SU-DHL-6 (cell line): ENCODE data around the gene MAGI3.
"Not testable (repeated sequence)": the region's sequence is repeated elsewhere in the genome, so short reads cannot be mapped to it uniquely, and the experiment has no call there.

Source experiments
- H2AFZ ChIP-seq: fragments of 200-600 bp; sonication (generic); 2 replicates; pipeline ENCODE4 v1.6.1; 2014; ENCODE audit warnings: low read depth, mild to moderate bottlenecking, moderate library complexity, mixed read lengths, antibody characterized with exemption, low read length; ENCODE audit not compliant: severe bottlenecking
- H3F3A ChIP-seq: fragments of 200-600 bp; shearing (Covaris generic); 2 replicates; pipeline ENCODE4 v1.6.0; 2016; ENCODE audit warnings: antibody characterized with exemption, mild to moderate bottlenecking; ENCODE audit not compliant: insufficient read depth
- H3K27ac ChIP-seq: fragments of 200-600 bp; sonication (generic); 2 replicates; pipeline ENCODE4 v1.5.1; 2016; ENCODE audit warnings: low read depth, mild to moderate bottlenecking, low read length, moderate library complexity, mixed read lengths
- H3K27me3 ChIP-seq: fragments of 200-600 bp; sonication (generic), shearing (Covaris generic); 2 replicates; pipeline ENCODE4 v1.6.0; 2014; ENCODE audit warnings: mild to moderate bottlenecking, low read length
- H3K36me3 ChIP-seq: fragments of 200-600 bp; sonication (generic); 2 replicates; pipeline ENCODE4 v1.6.1; 2014; ENCODE audit warnings: mild to moderate bottlenecking, low read length, mixed read lengths
- H3K4me2 ChIP-seq: fragments of 300-600, 200-600 bp; shearing (Covaris generic), sonication (generic); 2 replicates; pipeline ENCODE4 v1.6.0; 2014; ENCODE audit warnings: low read length, low read depth, mild to moderate bottlenecking; ENCODE audit not compliant: poor library complexity, severe bottlenecking
- H3K4me3 ChIP-seq: fragments of 200-600 bp; sonication (generic); 2 replicates; pipeline ENCODE4 v1.5.1; 2014; ENCODE audit warnings: antibody characterized with exemption, low read length, mild to moderate bottlenecking, mixed read lengths; ENCODE audit not compliant: insufficient read depth, poor library complexity, severe bottlenecking
- H3K79me2 ChIP-seq: fragments of 200-600 bp; sonication (generic); 2 replicates; pipeline ENCODE4 v1.6.1; 2014; ENCODE audit warnings: mild to moderate bottlenecking, low read length, moderate library complexity; ENCODE audit not compliant: insufficient read depth
- H3K9ac ChIP-seq: fragments of 200-600 bp; sonication (generic); 2 replicates; pipeline ENCODE4 v1.7.0; 2014; ENCODE audit warnings: mild to moderate bottlenecking, low read length
- H3K9me2 ChIP-seq: fragments of 200-600 bp; sonication (generic); replicated peaks from 2 replicates; pipeline ENCODE4 v1.6.1; 2014; ENCODE audit warnings: low read length; ENCODE audit not compliant: insufficient read depth
- H3K9me3 ChIP-seq: fragments of 200-600 bp; sonication (generic); 2 replicates; pipeline ENCODE4 v1.6.1; 2014; ENCODE audit warnings: low read length, mixed read lengths; ENCODE audit not compliant: insufficient read depth
- H4K20me1 ChIP-seq: fragments of 200-600 bp; sonication (generic); 2 replicates; pipeline ENCODE4 v1.6.1; 2014; ENCODE audit warnings: low read depth, mild to moderate bottlenecking, antibody characterized with exemption, low read length, moderate library complexity, mixed read lengths
- EZH2phosphoT487 ChIP-seq: fragments of 200-600 bp; sonication (generic), shearing (Covaris generic); conservative IDR thresholded peaks from 2 replicates; pipeline ENCODE4 v1.6.1; 2018; ENCODE audit warnings: mild to moderate bottlenecking, antibody characterized with exemption, low read length, moderate library complexity, mixed read lengths
- TF ChIP-seq, protein P1 (sequence below): fragments of 200-600 bp; sonication (generic); IDR thresholded peaks from one replicate; pipeline ENCODE4 v1.5.1; 2017; ENCODE audit warnings: antibody characterized with exemption, mild to moderate bottlenecking, low read length, moderate library complexity; ENCODE audit not compliant: insufficient read depth, poor library complexity, severe bottlenecking

The MAGI3 gene

DNA sequence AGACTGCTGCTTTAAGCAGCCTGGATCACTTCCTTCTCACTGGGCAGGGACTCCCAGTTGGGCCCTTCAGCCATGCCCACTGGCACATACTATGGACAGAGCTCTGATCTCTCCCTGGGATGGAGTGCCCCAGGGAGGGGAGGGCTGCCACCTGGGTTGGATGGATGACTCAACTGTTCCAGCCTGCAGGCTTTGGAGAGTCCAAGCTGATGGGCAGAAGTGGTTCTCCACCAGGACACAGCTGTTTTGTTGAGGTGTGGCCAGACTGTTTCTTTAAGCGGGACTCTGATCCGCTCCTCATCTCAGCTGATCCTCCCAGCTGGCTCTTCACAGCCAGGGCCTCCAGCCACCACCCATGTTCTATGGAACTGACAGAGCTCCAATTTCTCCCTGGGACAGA lies 166.9 kb downstream of the MAGI3 start:
- Histone ChIP-seq H3F3A (no peaks in the 10 kb centered on the region), H3K36me3 (no peaks in the 10 kb centered on the region), H3K27me3 (no peaks in the 10 kb centered on the region), H3K4me3 (no peak overlapping the region), H3K9me3 (no peaks in the 10 kb centered on the region), H3K79me2 (no peaks in the 10 kb centered on the region), H3K9me2 (no peaks in the 10 kb centered on the region), H3K4me2 (no peak overlapping the region), H2AFZ (no peak overlapping the region), H3K9ac (no peak overlapping the region), H4K20me1 (no peaks in the 10 kb centered on the region), H3K27ac (no peak overlapping the region)
- no peak for TF ChIP-seq EZH2phosphoT487
- TF ChIP-seq, protein P1, sequence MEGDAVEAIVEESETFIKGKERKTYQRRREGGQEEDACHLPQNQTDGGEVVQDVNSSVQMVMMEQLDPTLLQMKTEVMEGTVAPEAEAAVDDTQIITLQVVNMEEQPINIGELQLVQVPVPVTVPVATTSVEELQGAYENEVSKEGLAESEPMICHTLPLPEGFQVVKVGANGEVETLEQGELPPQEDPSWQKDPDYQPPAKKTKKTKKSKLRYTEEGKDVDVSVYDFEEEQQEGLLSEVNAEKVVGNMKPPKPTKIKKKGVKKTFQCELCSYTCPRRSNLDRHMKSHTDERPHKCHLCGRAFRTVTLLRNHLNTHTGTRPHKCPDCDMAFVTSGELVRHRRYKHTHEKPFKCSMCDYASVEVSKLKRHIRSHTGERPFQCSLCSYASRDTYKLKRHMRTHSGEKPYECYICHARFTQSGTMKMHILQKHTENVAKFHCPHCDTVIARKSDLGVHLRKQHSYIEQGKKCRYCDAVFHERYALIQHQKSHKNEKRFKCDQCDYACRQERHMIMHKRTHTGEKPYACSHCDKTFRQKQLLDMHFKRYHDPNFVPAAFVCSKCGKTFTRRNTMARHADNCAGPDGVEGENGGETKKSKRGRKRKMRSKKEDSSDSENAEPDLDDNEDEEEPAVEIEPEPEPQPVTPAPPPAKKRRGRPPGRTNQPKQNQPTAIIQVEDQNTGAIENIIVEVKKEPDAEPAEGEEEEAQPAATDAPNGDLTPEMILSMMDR = no peak

DNA sequence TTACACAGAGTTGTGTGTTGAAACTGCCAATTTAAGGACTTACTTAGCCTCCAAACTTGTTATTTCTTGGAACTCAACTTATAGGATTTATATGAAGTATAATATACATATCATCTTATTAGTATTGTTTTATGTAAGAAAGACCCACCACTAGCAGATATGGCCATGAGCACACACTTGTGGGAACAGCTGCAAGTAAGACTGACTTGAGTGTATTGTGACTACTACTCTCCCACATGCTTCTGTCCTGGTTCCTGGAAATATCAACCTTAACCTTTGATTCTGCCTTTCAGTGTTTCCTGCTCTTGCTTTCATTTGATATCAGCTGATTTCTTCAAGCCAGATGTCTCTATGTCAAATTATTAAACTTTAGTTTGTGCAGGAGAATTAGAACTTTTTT lies 175.3 kb downstream of the MAGI3 start:
- H3K9me3 ChIP-seq = no peaks in the 10 kb centered on the region
- H3K27me3 ChIP-seq = no peaks in the 10 kb centered on the region
- H3K27ac ChIP-seq = no peak overlapping the region
- no peak overlapping the region for H3K4me3 ChIP-seq
- H2AFZ ChIP-seq = no peak overlapping the region
- H3K9ac ChIP-seq = no peak overlapping the region
- no peak overlapping the region for H3K4me2 ChIP-seq
- no peaks in the 10 kb centered on the region; the same call in 1 of the 2 replicates for H3K9me2 ChIP-seq
- H3K36me3 ChIP-seq = 0 out of 2 replicates have a peak, but pooled peaks cover 6% of the 10 kb centered on the region
- H3F3A ChIP-seq = no peaks in the 10 kb centered on the region
- TF ChIP-seq, protein P1 = no peak
- TF ChIP-seq EZH2phosphoT487 = no peak
- H3K79me2 ChIP-seq = no peaks in the 10 kb centered on the region
- H4K20me1 ChIP-seq = no peaks in the 10 kb centered on the region

DNA sequence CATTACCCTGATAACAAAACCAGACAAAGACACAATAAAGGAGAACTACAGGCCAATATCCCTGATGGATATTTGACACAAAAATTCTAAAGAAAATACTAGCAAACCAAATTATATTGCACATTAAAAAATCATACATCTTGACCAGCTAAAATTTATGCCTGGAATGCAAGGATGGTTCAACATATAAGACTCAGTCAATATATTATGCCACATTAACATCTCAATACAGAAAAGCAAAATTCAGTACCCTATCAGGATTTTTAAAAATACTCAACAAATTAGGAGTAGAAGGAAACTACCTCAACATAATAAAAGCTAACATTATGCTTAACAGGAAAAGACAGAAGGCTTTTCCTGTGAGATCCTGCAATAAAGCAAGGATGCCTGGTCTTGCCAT lies 177.1 kb downstream of the MAGI3 start:
- Histone ChIP-seq H3K79me2 (no peaks in the 10 kb centered on the region), H3K4me2 (no peak overlapping the region), H3K27ac (no peak overlapping the region), H3K27me3 (no peaks in the 10 kb centered on the region), H3K9me3 (no peaks in the 10 kb centered on the region), H3K4me3 (no peak overlapping the region), H3K36me3 (0 out of 2 replicates have a peak, but pooled peaks cover 6% of the 10 kb centered on the region), H4K20me1 (no peaks in the 10 kb centered on the region), H3F3A (no peaks in the 10 kb centered on the region), H3K9ac (no peak overlapping the region), H3K9me2 (no peaks in the 10 kb centered on the region; the same call in 1 of the 2 replicates), H2AFZ (no peak overlapping the region)
- TF ChIP-seq, protein P1 = no peak
- no peak for TF ChIP-seq EZH2phosphoT487

DNA sequence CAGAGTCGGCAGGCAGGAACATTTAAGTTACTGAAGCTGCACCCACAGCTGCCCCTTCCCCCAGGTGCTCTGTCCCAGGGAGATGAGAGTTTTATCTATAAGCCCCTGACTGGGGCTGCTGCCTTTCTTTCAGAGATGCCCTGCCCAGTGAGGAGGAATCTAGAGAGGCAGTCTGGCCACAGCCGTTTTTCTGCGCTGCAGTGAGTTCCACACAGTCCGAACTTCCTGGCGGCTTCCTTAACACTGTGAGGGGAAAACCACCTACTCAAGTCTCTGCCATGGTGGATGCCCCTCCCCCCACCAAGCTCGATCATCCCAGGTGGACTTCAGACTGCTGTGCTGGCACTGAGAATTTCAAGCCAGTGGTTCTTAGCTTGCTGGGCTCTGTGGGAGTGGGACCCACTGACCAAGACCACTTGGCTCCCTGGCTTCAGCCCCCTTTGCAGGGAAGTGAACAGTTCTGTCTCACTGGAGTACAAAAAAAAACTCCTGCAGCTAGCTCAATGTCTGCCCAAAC lies 185.5 kb downstream of the MAGI3 start:
- not testable (repeated sequence) for H3K36me3 ChIP-seq, H3K4me2 ChIP-seq, H3K9me2 ChIP-seq, H3K27me3 ChIP-seq, H3K4me3 ChIP-seq, H2AFZ ChIP-seq, H4K20me1 ChIP-seq, H3K27ac ChIP-seq, H3K9me3 ChIP-seq, H3K79me2 ChIP-seq, H3K9ac ChIP-seq, H3F3A ChIP-seq
